Smooth muscle cell of the brain vasculature (primary cell): Measurements from ENCODE around the gene CCDC183.
"Not testable (repeated sequence)": the region's sequence is repeated elsewhere in the genome, so short reads cannot be mapped to it uniquely, and the experiment has no call there.

Source experiments
- DNase-seq: peaks from one replicate; pipeline ENCODE4 v3.0.0-alpha.2; 2012; ENCODE audit warnings: low read depth, low spot score

Gene CCDC183

DNA sequence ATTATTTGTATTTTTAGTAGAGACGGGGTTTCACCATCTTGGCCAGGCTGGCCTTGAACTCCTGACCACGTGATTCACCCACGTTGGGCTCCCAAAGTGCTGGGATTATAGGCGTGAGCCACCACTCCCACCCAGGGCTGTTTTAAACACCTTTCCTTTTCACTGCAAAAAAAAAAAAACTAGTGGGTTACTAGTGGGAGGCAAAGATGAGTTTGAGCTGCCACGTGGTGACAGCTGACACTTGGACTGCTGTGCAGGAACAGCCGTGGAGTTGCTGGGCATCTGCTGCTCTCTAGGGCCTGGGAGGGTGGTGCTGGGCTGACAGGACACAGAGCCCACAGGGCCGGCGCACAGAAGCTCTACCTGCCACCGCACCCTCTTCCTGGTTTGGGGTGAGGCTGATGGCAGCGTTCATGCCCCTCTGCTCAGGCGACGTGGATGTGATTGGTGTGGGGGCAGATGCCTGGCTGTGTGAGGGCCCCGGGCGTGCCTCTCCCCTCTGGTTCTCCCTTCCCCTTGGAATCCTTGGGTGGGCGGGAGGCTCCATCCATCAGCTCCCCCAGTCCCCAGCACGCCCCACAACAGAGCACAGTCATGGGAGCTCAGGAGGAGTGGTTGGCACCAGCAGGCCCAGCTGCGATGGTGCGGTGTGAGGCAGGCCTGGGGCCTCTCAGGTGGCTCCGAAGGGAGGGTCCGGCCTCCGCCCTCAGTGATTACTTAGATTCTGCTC lies 28.5 kb downstream of the CCDC183 start:
- DNase-seq, result no peak

GRCh38 chr9:136825295-136826187 lies 29.4 kb downstream of the CCDC183 start:
- DNase-seq, result no peak

DNA sequence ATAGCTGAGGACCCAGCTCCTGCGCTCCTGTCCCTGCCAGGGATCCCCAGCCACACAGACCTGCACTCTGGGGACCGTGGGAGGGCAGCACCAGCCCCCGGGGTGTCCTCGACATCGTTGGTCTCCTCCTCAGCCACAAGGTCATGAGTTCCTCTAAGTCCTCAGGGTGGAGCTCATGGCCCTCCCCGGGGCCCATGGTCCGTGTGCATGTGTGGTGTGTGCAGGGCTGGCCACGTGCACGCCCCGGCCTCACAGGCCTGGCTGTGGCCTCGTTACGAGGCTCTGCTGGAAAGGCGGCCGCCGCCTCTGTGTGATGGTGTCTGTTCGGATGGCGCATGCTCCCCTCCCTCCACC lies 30.0 kb downstream of the CCDC183 start:
- no peak for DNase-seq

DNA sequence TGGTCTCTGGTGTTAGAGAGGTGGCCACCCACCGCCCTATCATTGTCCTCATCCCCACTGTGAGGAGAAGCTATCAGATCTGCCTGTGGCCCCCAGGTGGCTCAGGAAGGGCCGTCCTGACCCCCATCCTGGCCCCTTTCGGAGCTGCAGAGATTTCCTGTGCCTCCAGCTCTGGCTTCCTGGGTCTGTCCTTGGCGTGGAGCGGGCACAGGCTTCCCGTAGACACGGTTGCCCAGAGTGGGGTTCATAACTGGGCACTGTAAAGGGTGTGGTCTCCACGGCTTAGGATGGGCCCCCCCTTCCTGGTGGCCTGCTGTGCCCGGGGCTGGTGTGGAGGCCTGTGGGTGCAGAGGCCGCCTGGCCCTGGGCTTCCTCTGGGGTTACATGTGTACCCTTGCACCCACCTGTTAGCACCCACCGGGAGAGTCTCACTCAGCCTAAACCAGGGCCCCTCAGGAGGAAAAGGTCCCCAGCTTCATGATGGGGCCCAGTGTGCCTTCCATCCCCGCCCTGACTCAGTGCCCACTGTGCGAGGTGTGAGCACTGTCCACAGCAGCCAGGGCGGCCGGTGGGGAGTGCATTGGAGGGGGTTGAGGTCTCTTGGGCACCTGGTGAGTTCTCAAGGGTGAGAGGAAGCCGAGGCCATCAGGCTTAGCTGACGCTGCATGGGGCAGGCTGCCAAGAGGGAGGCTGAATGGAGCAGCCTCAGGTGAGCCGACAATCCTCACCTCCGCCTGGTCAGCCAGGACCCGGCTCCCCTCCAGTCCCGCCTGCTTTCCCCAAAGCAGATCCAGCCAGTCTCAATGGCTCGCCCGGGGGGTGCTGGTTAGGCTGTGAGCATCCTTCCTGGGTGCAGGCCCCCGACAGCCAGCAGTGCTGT lies 30.8 kb downstream of the CCDC183 start:
- DNase-seq, result no peak

DNA sequence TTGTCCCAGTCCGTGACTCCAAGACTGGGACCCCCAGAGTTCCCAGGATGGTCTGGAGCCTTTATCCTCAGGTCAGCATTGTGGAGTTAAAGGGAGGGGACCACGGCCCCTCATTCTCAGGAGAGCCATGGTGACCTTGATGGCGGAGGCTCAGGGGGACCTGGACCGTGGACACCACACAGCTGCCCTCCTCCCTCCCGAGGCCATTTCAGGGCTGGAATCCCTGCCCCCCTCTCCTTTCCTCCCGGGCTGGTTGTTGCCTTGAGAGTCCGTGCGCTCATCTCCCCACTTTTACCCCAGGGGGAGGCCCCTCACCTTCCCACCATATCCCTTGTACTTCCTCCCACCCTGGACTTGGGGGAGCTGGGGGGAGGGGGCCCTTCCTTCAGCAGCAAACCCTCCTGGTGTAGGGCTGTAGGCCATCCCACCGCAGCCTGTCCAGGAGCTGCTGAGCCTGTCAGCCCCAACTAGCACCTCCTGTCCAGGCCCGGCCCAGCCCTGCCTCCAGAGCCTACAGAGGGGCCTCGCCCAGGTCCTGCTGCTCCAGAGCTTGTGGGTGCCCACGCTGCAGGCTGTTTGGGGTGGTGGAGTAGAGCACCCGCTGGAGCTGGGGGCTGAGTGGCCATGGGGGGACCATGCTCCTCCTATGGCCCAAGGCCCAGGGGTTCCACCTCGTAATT lies 31.8 kb downstream of the CCDC183 start:
- DNase-seq, result no peak

- DNase-seq, result no peak
Observed at GRCh38 chr9:136828474-136829140, 32.5 kb downstream of the CCDC183 start.

GRCh38 chr9:136829412-136829811 lies 33.3 kb downstream of the CCDC183 start:
- DNase-seq, result no peak

GRCh38 chr9:136829981-136830885 lies 34.1 kb downstream of the CCDC183 start:
- DNase-seq, result no peak

- no peak for DNase-seq
Observed at GRCh38 chr9:136831002-136831719, 35.0 kb downstream of the CCDC183 start.

- DNase-seq, result no peak
Observed at GRCh38 chr9:136831720-136832104, 35.6 kb downstream of the CCDC183 start.

DNA sequence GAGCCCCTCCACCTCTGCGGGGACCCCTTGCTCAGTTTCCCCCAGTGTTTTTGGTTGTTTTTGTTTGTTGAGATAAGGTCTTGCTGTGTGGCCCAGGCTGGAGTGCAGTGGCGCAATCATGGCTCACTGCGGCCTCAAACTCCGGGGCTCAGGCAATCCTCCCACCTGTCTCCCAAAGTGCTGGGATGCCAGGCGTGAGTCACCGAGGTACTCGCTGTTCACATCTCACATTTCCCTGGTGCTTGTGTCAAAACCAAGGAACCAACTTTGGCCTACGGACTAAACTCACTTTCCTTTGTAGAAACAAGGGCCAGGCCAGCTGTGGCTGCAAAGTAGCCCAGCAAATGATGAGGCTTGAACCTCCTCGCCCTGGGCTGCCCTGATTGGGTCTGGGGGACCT lies 36.4 kb downstream of the CCDC183 start:
- DNase-seq, result no peak

DNA sequence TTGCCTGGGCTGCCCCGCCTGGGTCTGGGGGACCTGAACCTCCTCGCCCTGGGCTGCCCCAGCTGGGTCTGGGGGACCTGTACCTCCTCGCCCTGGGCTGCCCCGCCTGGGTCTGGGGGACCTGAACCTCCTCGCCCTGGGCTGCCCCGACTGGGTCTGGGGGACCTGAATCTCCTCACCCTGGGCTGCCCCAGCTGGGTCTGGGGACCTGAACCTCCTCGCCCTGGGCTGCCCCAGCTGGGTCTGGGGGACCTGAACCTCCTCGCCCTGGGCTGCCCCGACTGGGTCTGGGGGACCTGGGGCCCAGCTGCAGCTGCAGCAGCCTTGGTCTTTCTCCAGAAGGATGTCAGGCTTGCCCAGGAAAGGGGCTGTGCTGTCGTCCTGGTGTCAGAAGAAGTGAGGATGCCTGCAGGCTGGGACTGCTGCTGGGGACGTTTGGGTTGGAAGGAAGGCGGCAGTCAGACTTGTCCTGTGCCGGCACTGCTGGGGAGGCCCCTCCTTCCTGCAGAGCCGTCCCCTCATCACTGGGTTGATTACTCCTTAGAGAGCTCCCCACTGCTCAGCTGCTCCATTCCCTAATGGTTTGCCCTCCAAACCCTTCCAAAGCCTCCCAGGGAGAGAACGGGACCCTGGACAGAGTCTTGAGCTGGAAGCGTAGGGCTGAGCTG lies 37.4 kb downstream of the CCDC183 start:
- not testable (repeated sequence) for DNase-seq

GRCh38 chr9:136835162-136835931 lies 39.2 kb downstream of the CCDC183 start:
- no peak for DNase-seq

GRCh38 chr9:136835932-136836904 lies 40.1 kb downstream of the CCDC183 start:
- DNase-seq, result no peak

GRCh38 chr9:136837146-136837855 lies 41.2 kb downstream of the CCDC183 start:
- DNase-seq, result no peak

DNA sequence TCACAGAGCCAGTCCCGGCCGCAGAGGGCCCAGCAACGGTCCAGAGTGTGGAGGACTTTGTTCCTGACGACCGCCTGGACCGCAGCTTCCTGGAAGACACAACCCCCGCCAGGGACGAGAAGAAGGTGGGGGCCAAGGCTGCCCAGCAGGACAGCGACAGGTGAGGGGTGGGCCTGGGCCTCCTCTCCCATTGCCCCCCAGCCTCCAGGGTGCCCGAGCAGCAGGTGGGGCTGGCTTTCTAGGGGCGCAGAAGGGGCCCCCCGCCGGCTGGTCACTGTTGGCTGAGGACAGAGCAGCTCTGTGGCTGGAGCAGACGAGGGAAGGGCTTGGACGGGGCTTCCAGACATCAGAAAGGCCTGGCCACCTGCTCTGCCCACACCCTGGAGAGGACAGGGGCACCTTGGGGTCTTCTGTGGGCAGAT lies 41.7 kb downstream of the CCDC183 start:
- DNase-seq, result not testable (repeated sequence)
